Activated CD4-positive, CD25-positive, alpha-beta regulatory T cell treated with anti-CD3 and anti-CD28 coated beads, Interleukin-2, amount 50 U/mL, for 16 hours (primary cell): Measurements from ENCODE around the gene ADCY9.
"Not testable (repeated sequence)": the region's sequence is repeated elsewhere in the genome, so short reads cannot be mapped to it uniquely, and the experiment has no call there.

Source experiments
- DNase-seq: peaks from one replicate; pipeline ENCODE4 v3.0.0-alpha.2; 2020; ENCODE audit warnings: low read depth, low spot score

The ADCY9 gene

DNA sequence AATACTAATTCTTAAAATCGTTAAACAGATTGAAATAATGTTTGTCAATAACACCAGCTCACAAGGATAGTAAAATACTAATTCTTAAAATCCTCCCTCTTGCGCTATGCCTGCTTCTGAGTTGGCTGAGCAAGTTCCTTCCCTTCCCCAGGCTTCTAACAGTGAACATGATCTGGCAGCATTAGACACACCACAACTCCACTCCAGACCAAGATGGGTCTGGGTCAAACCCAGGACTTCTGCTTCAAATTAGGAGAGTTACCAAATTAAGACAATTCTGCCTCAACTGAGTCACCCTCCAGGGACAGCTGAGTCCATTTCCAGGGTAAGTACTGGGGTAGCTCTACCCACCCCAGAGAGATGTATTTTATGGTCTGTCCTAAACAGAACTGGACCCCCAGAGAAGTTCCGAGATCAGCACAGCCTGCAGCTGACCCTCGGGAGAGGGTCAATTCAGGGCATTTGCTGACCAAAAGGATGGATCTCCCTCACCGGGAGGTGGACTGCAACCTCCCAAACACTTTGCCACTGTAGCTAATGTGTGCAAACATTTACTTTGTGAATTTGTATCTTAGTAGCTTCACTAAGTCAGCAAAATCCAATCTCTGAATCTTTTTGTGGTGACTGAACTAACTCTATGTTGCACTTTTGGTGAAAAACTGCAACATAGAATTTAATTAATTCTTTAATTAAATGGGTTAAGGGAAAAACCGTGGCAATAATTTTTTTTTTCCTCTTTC is 48.8 kb downstream of the ADCY9 start:
- no peak for DNase-seq

GRCh38 chr16:4064950-4065352 is 51.3 kb downstream of the ADCY9 start:
- DNase-seq: no peak

DNA sequence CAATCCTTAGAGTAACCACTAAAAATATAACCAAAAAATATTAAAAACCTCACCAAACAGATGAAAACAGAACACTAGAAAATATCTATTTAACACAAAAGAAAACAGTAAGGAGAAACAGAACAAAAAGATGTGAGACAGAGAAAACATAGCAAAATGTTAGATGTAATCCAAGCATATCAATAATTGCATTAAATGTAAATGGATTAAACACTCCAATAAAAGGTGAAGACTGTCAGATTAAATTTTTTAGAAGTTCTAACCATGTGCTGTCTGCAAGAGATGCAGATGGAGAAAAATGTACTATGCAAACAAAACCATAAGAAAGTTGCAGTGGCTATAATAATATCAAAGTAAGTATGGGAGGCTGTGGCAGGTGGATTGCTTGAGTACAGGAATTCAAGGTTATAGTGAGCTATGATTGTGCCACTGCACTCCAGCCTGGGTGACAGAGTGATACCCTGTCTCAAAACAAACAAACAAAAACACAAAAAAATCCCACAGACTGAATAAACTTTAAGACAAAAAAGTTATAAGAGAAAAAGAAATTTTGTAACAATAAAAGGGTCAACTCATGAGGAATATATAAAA is 53.9 kb downstream of the ADCY9 start:
- DNase-seq: no peak

DNA sequence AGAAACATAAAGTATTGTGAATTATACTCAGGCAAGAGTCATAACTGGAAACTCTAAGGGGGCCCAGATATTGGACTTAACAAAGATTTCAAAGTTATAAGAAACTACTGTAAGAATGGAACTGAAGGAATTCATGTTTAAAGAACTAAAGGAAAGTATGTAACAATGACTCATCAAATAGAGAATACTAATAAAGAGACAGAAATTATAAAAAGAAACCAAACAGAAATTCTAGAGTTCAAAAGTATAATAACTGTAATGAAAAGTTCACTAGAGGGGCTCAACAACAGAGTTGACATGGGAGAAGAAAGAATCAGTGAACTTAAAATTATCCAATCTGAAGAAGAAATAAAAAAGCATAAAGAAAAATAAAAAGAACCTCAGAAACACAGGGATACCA is 55.4 kb downstream of the ADCY9 start:
- DNase-seq: no peak

DNA sequence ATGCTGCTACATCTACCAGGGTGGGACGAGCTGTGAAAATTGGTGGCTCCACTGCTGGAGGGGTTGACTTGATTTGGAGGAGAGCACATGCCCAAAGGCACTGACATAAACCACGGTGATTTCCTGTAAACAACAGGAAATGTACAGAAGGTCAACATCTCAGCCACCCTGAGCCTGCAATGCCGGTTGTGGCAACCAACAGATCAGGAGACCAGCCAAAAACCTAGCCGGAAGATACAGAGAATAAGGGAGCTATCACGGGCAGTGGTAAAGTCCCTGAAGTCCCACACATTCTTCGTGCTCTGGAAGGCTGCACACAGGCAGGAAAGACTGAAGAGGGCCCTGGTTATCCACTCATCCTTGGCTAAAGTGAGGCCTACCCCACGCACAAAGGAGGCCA is 56.2 kb downstream of the ADCY9 start:
- no peak for DNase-seq

DNA sequence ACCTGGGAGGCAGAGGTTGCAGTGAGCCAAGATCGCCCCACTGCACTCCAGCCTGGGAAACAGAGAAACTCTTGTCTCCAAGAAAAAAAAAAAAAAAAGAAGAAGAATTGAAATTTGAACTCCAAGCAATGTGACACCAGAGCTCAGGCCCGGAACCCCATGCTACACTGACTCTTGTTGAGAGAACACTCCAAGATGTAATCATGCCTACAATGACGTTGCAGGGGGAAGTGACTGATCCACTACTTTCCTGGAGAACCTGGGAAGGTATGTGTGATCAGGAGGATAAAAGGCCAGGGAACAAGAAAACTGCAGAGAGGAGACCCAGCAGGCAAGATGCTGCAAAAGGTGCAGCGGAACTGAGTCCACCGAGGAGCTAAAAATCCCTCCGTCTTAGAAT is 57.9 kb downstream of the ADCY9 start:
- no peak for DNase-seq

DNA sequence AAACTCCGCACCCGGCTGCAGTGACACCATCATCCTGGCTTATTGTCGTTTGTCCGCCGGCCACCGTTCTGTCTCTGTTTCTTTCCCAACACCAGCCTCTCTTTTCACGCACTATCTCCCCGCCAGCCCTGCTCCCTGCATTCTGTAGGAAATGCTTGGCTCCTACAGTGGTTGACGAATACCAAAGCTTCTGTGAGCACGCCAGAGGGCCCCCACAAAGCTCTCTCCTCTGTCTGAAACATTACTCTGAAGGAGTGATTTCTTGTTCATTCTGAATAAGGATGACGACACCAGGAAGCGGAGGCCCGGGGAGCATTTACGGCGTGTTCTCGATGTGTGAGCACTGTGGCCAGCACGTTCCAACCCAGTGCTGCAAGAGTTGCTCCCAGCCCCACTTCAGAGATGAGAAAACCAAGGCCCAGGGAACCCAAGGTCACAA is 58.8 kb downstream of the ADCY9 start:
- DNase-seq: no peak

GRCh38 chr16:4056161-4057105 is 59.8 kb downstream of the ADCY9 start:
- DNase-seq: no peak

DNA sequence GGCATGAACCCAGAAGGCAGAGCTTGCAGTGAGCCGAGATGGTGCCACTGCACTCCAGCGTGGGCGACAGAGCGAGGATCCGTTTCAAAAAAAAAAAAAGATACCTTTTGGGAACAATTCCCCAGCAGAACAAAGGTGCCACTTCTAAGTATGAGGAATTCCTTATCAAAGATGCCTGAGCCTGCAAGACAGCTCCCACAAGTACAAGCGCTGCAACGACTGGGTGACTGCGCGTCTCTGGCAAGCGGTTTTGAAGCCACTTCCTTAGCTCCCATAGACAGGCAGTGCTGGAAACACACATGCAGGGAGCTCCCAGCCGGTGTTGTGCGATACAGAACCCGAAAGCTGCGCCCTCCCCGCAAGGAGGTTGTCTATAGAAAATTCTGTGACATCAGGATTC is 60.5 kb downstream of the ADCY9 start:
- no peak for DNase-seq

DNA sequence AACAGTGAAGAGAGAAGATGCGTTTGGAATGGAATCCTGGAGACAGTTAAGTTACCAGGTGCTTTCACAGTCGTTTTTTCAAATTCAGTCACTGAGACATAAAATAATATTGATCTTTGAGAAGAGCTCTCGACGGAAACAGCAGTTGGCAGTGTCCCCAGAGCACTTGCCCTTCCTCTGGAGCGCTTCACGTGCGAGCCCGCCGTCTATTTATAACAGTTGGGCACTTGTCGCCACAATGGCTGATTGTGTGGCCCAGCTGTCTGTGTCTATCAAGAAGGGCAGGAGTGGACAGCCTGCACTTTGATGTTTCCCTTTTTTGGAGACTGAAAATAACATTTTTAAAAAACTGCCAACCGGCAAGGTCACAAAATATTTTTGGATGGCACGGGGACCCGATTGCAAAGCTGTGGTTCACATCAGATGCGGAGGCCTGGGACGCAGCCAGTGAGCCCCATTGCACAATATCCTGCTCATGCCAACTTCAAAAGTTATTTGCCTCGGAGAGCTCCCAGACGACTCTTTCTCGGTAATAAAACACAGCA is 62.9 kb downstream of the ADCY9 start:
- DNase-seq: no peak

- DNase-seq: no peak
Measured at GRCh38 chr16:4052801-4053293, 63.4 kb downstream of the ADCY9 start.

- no peak for DNase-seq
Measured at GRCh38 chr16:4052096-4052495, 64.1 kb downstream of the ADCY9 start.

- DNase-seq: no peak
Measured at GRCh38 chr16:4051591-4051990, 64.7 kb downstream of the ADCY9 start.

GRCh38 chr16:4049031-4049430 is 67.2 kb downstream of the ADCY9 start:
- DNase-seq: no peak

DNA sequence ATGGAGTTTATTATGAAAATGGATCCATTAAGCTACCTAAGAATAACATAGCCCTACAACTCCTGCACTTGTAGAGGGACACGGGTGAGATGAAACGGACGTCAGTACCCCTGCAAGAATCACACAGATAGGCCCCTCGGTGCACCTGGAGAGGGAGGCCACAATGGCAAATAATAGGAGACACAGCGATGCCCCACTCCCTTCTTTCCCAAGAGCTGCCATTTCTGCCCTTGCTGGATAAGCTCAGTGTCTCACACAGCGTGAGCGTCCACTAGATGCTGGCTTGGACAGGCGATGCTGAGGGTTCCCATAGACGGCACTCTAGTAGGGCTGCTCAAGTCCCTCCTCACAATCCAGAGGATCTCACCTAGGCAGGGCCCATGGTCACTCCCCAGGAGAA is 67.8 kb downstream of the ADCY9 start:
- DNase-seq: no peak

DNA sequence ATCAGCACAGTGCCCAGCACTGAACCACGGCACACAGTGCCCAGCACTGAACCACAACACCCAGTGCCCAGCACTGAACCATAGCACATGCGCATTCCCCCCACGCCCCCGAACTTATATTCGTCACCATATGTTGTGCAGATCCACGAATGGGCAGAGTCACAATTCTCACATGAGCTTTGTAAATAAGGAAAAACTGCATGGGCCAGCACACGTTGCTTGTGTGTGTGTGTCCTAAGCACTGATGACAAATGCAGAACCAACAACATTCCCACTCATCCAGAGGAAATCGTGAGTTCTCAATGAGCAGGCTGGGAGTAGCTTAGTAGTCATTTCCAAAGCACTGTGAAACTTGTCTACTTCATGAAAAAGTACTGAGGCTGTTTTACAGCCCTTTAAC is 70.0 kb downstream of the ADCY9 start:
- no peak for DNase-seq

GRCh38 chr16:4045561-4045960 is 70.7 kb downstream of the ADCY9 start:
- not testable (repeated sequence) for DNase-seq

DNA sequence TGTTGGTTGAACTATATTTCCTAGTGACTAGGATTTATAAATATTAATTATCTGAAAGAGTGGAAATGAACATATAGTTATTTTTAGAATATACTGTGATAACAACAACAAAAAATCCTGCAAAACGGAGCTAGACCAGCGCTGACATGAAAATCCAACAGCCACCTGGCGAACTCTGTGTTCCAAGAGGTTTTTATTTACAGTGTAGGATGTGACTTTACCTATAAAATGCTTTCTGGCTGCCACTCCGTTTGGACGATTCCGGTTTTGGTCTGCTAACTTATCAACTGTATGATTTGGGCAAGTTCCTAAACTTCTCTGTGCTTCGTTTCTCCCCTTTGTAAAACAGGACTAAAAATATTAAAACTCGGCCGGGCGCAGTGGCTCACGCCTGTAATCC is 73.7 kb downstream of the ADCY9 start:
- no peak for DNase-seq

DNA sequence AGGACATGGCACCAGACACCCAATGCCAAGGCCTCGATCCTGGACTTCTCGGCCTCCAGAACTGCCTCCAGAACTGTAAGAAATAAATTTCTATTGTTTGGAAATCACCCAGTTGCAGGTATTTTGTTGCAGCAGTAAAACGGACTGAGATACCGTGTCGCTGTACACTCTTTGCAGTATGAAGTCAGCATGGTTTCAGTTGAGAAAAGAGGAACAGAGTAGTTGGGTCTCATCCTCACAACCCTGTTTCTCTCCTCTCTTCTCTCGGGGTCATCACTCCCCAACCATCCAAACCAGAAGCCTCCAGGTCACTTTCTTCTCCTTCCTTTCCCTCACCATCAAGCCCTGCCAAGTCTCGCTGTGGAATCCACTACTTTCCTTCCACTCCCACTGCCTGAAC is 77.8 kb downstream of the ADCY9 start:
- DNase-seq: no peak

DNA sequence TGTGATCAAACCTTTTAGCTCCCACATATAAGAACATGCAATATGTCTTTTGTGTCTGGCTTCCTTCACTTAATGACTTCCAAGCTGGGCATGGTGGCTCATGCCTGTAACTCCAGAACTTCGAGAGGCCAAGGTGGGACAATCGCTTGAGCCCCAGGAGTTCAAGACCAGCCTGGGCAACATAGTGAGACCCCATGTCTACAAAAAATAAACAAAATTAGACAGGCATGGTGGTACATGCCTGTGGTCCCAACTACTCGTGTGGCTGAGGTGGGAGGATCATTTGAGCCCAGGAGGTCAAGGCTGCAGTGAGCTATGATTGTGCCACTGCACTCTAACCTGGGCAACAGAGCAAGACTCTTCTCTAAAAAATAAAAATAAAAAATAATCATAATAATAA is 79.3 kb downstream of the ADCY9 start:
- DNase-seq: not testable (repeated sequence)

DNA sequence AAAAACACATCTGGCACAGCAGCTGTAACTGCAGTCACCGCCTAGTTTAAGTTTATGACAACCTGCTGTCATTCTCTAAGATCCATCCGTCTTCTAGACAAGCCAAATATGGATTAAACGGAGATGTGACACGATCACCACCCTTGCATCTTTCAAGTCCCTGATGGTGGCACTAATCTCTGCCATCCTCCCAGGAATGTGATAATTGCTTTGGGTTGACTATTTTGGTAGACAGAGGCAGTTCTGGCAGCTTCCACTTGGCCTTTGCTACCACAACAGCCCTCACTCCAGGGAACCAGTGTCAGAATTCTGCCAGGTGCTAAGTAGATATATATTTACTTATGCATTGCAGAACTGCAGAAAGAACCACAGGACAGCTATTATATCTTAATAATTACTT is 81.3 kb downstream of the ADCY9 start:
- no peak for DNase-seq

DNA sequence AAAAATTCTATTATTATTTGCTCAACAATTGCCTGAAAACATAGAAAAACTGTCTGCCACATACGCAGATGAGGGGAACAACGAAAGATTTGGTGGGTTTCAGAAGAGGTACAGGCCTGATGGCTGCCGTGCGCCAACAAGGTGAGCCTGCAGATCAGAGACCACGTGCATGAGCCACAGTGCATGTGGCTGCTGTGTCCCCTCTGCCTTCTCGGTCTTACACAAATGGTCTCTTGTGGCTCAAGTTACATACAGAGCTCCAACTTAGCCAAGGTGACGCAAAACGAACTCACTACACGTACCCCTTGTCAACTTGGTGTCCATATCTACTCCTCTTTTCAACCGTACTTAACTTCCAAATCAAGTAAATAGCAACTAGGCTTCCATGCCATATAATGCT is 82.3 kb downstream of the ADCY9 start:
- no peak for DNase-seq
